PC-3 (cell line): ENCODE results near the gene PPP1R12B. TPM values are rescaled to one million over a fixed set of nuclear protein-coding genes. Genes with fewer than 3 reads are reported as not detected.

Experiments used
- ATAC-seq: fragments of 200-7000 bp; cut with Tn5 transposase; 2 replicates; pipeline ENCODE4 v1.9.1; 2020; ENCODE audit warnings: mild to moderate bottlenecking, moderate library complexity
- BruUV-seq: library from RNA; stranded (reverse); fragments of 400-500 nt; replicated peaks from 2 replicates; lab custom pipeline; 2021; lab: Mats Ljungman, UMichigan
- CTCF ChIA-PET: fragments of 300-600 bp; sonication (Branson Sonifier 250); formaldehyde crosslinking; loops from one replicate; lab custom pipeline; 2022; ENCODE audit warnings: antibody characterized with exemption; lab: Charles Lee
- POLR2A ChIA-PET: fragments of 300-600 bp; sonication (Branson Sonifier 250); formaldehyde crosslinking; loops from one replicate; lab custom pipeline; 2022; ENCODE audit warnings: antibody characterized with exemption; ENCODE audit not compliant: unreplicated experiment; lab: Charles Lee
- DNase-seq: peaks from one replicate; pipeline ENCODE4 v3.0.0-alpha.2; 2015
- H2AFZ ChIP-seq: fragments of 300-600 bp; sonication (generic); 2 replicates; pipeline ENCODE4 v1.6.0; 2016; ENCODE audit warnings: antibody characterized with exemption, low read length
- H3F3A ChIP-seq: fragments of 300-600 bp; sonication (generic); one replicate; pipeline ENCODE4 v1.6.0; 2017; ENCODE audit warnings: antibody characterized with exemption, low read length, control low read depth, mild to moderate bottlenecking; ENCODE audit not compliant: unreplicated experiment
- H3K27ac ChIP-seq: fragments of 300-600 bp; sonication (generic); 2 replicates; pipeline ENCODE4 v1.5.1; 2016; ENCODE audit warnings: mild to moderate bottlenecking, low read length
- H3K27me3 ChIP-seq: fragments of 300-600 bp; sonication (generic); 2 replicates; pipeline ENCODE4 v1.6.1; 2016; ENCODE audit warnings: low read length, mixed read lengths
- H3K36me3 ChIP-seq: fragments of 300-600 bp; sonication (generic); 2 replicates; pipeline ENCODE4 v1.6.1; 2016; ENCODE audit warnings: low read depth, mixed run types, low read length, mixed read lengths
- H3K4me1 ChIP-seq: fragments of 300-600 bp; sonication (generic); 2 replicates; pipeline ENCODE4 v1.5.1; 2016; ENCODE audit warnings: low read length; ENCODE audit not compliant: insufficient read depth
- H3K4me2 ChIP-seq: fragments of 300-600 bp; sonication (generic); 2 replicates; pipeline ENCODE4 v1.6.0; 2016; ENCODE audit warnings: low read length
- H3K4me3 ChIP-seq: fragments of 300-600 bp; sonication (generic); 2 replicates; pipeline ENCODE4 v1.5.1; 2016; ENCODE audit warnings: mild to moderate bottlenecking, low read length, mixed read lengths
- H3K79me2 ChIP-seq: fragments of 300-600 bp; sonication (generic); 2 replicates; pipeline ENCODE4 v1.6.1; 2017; ENCODE audit warnings: low read length, mixed read lengths
- H3K9ac ChIP-seq: fragments of 300-600 bp; sonication (generic); 2 replicates; pipeline ENCODE4 v1.6.0; 2016; ENCODE audit warnings: mild to moderate bottlenecking, low read length
- H3K9me2 ChIP-seq: fragments of 300-600 bp; sonication (generic); replicated peaks from 2 replicates; pipeline ENCODE4 v1.6.1; 2016; ENCODE audit warnings: mixed run types, low read length, mixed read lengths
- H3K9me3 ChIP-seq: fragments of 300-600 bp; sonication (generic); 2 replicates; pipeline ENCODE4 v1.6.1; 2016; ENCODE audit warnings: low read length, mixed read lengths
- H4K20me1 ChIP-seq: fragments of 300-600 bp; sonication (generic); 2 replicates; pipeline ENCODE4 v1.6.1; 2016; ENCODE audit warnings: low read length, mixed read lengths
- CTCF ChIP-seq: fragments of 300-600 bp; sonication (generic); conservative IDR thresholded peaks from 2 replicates; pipeline ENCODE4 v1.5.1; 2017; ENCODE audit warnings: antibody characterized with exemption, low read depth, mild to moderate bottlenecking, low read length
- EZH2 ChIP-seq: fragments of 300-600 bp; sonication (generic); IDR thresholded peaks from one replicate; pipeline ENCODE4 v1.6.1; 2017; ENCODE audit warnings: antibody characterized with exemption, mild to moderate bottlenecking, low read length; ENCODE audit not compliant: unreplicated experiment
- EZH2phosphoT487 ChIP-seq: fragments of 300-600 bp; sonication (generic); IDR thresholded peaks from 2 replicates; pipeline ENCODE4 v1.6.1; 2018; ENCODE audit warnings: mild to moderate bottlenecking, antibody characterized with exemption, low read length, borderline replicate concordance
- intact Hi-C: fragments of 100-400 bp; cut with micrococcal nuclease; formaldehyde crosslinking; loops from 2 replicates; pipeline ENCODE4 v1.9.0; 2023
- total RNA-seq: library from RNA; depleted of rRNA; stranded (reverse); fragments of >200 nt; gene quantifications from 2 replicates; pipeline ENCODE4 v1.2.3, GENCODE V29; 2014

PPP1R12B gene
- total RNA-seq, 1 experiment from 2014 or later: 2.0 TPM

DNA sequence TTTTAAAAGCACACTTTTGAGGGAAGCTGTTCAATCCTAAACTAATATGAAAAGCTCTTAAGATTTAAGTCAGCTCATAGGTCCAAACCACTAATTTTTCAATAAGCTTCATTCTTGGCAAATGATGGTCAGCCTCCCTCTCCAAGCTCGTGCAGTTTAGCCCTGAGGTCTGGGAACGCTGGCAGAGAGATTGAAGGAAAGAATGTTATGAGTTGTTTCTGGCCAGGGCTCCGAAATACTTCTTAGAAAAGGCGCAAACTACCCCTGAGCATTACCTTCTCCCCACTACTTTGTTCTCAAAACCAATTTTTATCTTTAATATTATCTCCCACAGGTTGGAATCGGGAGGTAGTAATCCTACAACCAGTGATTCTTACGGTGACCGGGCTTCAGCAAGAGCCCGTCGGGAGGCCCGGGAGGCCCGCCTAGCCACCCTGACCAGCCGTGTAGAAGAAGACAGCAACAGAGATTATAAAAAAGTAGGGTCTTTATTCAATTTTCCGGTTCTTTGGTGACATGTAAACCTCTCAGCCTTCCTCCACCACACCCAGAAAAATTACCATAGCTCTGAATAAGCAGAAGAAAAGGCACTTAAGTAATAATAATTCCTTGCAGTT is 214.1 kb downstream of the PPP1R12B start:
- H3F3A ChIP-seq: no peaks in the 10 kb centered on the region
- no peaks in the 10 kb centered on the region for H3K36me3 ChIP-seq
- no peak for DNase-seq
- H3K27me3 ChIP-seq: no peaks in the 10 kb centered on the region
- POLR2A ChIA-PET: no interaction called here
- H3K4me2 ChIP-seq: no peak overlapping the region
- BruUV-seq: no TSS peak
- H2AFZ ChIP-seq: no peak overlapping the region
- no peak for TF ChIP-seq EZH2phosphoT487
- TF ChIP-seq CTCF: no peak
- TF ChIP-seq EZH2: no peak
- no peaks in the 10 kb centered on the region for H3K9me3 ChIP-seq
- intact Hi-C loops: no loop called here
- H3K4me1 ChIP-seq: no peaks in the 10 kb centered on the region
- H4K20me1 ChIP-seq: no peaks in the 10 kb centered on the region
- H3K4me3 ChIP-seq: no peak overlapping the region
- no peak for ATAC-seq
- H3K9ac ChIP-seq: no peak overlapping the region
- no peaks in the 10 kb centered on the region for H3K79me2 ChIP-seq
- H3K9me2 ChIP-seq: no peaks in the 10 kb centered on the region
- H3K27ac ChIP-seq: no peak overlapping the region
- CTCF ChIA-PET: no interaction called here

- TF ChIP-seq CTCF: no peak
- TF ChIP-seq EZH2: no peak
- no peak for TF ChIP-seq EZH2phosphoT487
- ChIA-PET CTCF (no interaction called here), POLR2A (interaction anchor here (0.6 kb wide), 1 partner anchor 9 kb away, joined by 3 read pairs; no protein-coding TSS in a partner anchor)
- no peaks in the 10 kb centered on the region for H4K20me1 ChIP-seq
- intact Hi-C loops: no loop called here
- H3F3A ChIP-seq: no peaks in the 10 kb centered on the region
- no peak overlapping the region for H3K9ac ChIP-seq
- H2AFZ ChIP-seq: no peak overlapping the region
- H3K4me1 ChIP-seq: no peaks in the 10 kb centered on the region
- H3K9me3 ChIP-seq: no peaks in the 10 kb centered on the region
- no peak for ATAC-seq
- no peaks in the 10 kb centered on the region for H3K9me2 ChIP-seq
- no peaks in the 10 kb centered on the region for H3K79me2 ChIP-seq
- no TSS peak for BruUV-seq
- no peak overlapping the region for H3K4me3 ChIP-seq
- no peak overlapping the region for H3K27ac ChIP-seq
- DNase-seq: no peak
- no peaks in the 10 kb centered on the region for H3K27me3 ChIP-seq
- no peak overlapping the region for H3K4me2 ChIP-seq
- no peaks in the 10 kb centered on the region for H3K36me3 ChIP-seq
Observed at GRCh38 chr1:202563818-202564217, 215.3 kb downstream of the PPP1R12B start.

DNA sequence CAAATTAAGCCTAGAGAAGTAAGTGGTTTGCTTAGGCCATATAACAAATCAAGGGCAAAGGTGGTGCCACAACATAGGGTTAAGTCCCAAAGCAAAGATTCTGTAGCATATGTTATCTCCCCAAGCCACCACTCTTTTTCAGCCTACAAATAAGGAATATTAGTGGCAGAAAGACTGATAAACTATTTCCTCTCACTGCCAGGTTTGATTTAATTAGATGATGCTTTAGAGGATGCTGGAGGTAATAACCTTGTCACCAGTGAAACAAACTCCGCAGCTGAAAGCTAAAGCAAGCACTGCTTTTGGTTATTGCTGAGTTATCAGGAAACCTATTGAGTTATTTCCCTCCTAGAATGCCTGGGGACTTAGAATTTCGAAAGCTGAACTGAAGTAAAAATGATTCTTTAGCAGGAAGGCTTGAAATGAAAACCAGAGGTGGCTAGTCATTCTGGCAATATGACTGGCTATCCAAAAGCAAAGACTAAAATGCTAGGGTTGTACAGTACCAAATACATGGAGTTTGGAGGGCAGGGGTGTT is 216.5 kb downstream of the PPP1R12B start:
- ChIA-PET CTCF (no interaction called here), POLR2A (no interaction called here)
- Histone ChIP-seq H3K4me2 (no peak overlapping the region), H3K36me3 (no peaks in the 10 kb centered on the region), H3K27ac (no peak overlapping the region), H3K27me3 (no peaks in the 10 kb centered on the region), H3K4me1 (no peaks in the 10 kb centered on the region), H3K79me2 (no peaks in the 10 kb centered on the region), H3K9me3 (no peaks in the 10 kb centered on the region), H3K4me3 (no peak overlapping the region), H3K9me2 (no peaks in the 10 kb centered on the region), H3K9ac (no peak overlapping the region), H2AFZ (no peak overlapping the region), H4K20me1 (no peaks in the 10 kb centered on the region), H3F3A (no peaks in the 10 kb centered on the region)
- DNase-seq (no peak), ATAC-seq (no peak)
- TF ChIP-seq EZH2 (no peak), CTCF (no peak), EZH2phosphoT487 (no peak)
- no TSS peak for BruUV-seq
- intact Hi-C loops: no loop called here
